K562 (cell line): ENCODE measurements around the gene WASL.

Source experiments
- ZKSCAN8 ChIP-seq: fragments of 200-800 bp; sonication (Bioruptor generic); IDR thresholded peaks from 2 replicates; pipeline ENCODE4 v1.6.1; 2016; ENCODE audit warnings: missing genetic modification characterization, missing compliant biosample characterization
- TF ChIP-seq, protein P1 (sequence below), 3 experiments: IDR thresholded peaks in 2 of 3; conservative IDR thresholded peaks in 1 of 3; 2 replicates each; pipeline ENCODE4 v1.5.1; 2011 to 2012; ENCODE audit warnings: low read length in 3 of 3, mild to moderate bottlenecking in 3 of 3, control low read depth in 2 of 3, improper control_type of control experiment in 1 of 3, inconsistent platforms in 1 of 3, low read depth in 1 of 3, mixed read lengths in 1 of 3, moderate library complexity in 1 of 3; ENCODE audit not compliant: insufficient read depth in 2 of 3
- TF ChIP-seq, protein P2 (sequence below): fragments of 250-450 bp; sonication (Bioruptor Pico); IDR thresholded peaks from 2 replicates; pipeline ENCODE4 v1.4.0; 2020; ENCODE audit warnings: mild to moderate bottlenecking, moderate library complexity

DNA sequence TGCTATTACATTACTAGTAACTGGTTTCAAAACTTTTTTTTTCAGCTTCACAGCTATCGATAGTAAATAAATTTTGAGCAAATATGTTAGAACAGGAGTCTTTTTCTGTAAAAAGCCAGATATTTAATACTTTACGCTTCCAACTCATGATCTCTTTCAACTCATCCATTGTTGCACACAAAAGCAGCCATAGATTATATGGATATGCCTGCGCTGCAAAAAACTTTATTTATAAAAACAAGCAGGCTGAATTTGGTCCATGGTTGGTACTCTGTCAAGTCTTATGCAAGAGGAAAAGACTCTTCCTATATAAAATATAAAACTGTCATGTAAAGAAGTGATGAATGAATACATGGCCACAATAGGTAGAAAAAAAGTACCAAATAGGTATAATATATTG is 31.1 kb downstream of the WASL start:
- TF ChIP-seq, protein P1, sequence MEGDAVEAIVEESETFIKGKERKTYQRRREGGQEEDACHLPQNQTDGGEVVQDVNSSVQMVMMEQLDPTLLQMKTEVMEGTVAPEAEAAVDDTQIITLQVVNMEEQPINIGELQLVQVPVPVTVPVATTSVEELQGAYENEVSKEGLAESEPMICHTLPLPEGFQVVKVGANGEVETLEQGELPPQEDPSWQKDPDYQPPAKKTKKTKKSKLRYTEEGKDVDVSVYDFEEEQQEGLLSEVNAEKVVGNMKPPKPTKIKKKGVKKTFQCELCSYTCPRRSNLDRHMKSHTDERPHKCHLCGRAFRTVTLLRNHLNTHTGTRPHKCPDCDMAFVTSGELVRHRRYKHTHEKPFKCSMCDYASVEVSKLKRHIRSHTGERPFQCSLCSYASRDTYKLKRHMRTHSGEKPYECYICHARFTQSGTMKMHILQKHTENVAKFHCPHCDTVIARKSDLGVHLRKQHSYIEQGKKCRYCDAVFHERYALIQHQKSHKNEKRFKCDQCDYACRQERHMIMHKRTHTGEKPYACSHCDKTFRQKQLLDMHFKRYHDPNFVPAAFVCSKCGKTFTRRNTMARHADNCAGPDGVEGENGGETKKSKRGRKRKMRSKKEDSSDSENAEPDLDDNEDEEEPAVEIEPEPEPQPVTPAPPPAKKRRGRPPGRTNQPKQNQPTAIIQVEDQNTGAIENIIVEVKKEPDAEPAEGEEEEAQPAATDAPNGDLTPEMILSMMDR (IDR thresholded peaks at IDR 0.05 in 2 of 3, conservative IDR thresholded peaks at IDR 0.05 in 1 of 3; ENCODE audit: insufficient read depth in 2 of 3, low read depth in 1 of 3, low read length in 3 of 3) = no peak
- TF ChIP-seq, protein P2, sequence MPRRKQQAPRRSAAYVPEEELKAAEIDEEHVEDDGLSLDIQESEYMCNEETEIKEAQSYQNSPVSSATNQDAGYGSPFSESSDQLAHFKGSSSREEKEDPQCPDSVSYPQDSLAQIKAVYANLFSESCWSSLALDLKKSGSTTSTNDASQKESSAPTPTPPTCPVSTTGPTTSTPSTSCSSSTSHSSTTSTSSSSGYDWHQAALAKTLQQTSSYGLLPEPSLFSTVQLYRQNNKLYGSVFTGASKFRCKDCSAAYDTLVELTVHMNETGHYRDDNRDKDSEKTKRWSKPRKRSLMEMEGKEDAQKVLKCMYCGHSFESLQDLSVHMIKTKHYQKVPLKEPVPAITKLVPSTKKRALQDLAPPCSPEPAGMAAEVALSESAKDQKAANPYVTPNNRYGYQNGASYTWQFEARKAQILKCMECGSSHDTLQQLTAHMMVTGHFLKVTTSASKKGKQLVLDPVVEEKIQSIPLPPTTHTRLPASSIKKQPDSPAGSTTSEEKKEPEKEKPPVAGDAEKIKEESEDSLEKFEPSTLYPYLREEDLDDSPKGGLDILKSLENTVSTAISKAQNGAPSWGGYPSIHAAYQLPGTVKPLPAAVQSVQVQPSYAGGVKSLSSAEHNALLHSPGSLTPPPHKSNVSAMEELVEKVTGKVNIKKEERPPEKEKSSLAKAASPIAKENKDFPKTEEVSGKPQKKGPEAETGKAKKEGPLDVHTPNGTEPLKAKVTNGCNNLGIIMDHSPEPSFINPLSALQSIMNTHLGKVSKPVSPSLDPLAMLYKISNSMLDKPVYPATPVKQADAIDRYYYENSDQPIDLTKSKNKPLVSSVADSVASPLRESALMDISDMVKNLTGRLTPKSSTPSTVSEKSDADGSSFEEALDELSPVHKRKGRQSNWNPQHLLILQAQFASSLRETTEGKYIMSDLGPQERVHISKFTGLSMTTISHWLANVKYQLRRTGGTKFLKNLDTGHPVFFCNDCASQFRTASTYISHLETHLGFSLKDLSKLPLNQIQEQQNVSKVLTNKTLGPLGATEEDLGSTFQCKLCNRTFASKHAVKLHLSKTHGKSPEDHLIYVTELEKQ (CRISPR knock-in tag) = no peak
- no peak for TF ChIP-seq ZKSCAN8 (CRISPR knock-in tag)
